ENCODE results near the gene GNG7.

Gene GNG7

GRCh38 chr19:2702170-2703076 is at the start of gene GNG7:
GNG7 (minus strand) TSS chr19:2702694; CDS start chr19:2520688, 182,006 bp downstream.
- DNase-seq (ENCODE audit: low read depth in 2 of 2): peak; percentile 97

GRCh38 chr19:2751438-2751830 is 48.9 kb upstream of the GNG7 start:
- DNase-seq (ENCODE audit: low read depth in 2 of 2): no peak

- no peak for DNase-seq (ENCODE audit: low read depth in 2 of 2)
Observed at GRCh38 chr19:2750808-2751437, 48.4 kb upstream of the GNG7 start.

- DNase-seq (ENCODE audit: low read depth in 2 of 2): no peak
Observed at GRCh38 chr19:2747349-2747748, 44.9 kb upstream of the GNG7 start.

DNA sequence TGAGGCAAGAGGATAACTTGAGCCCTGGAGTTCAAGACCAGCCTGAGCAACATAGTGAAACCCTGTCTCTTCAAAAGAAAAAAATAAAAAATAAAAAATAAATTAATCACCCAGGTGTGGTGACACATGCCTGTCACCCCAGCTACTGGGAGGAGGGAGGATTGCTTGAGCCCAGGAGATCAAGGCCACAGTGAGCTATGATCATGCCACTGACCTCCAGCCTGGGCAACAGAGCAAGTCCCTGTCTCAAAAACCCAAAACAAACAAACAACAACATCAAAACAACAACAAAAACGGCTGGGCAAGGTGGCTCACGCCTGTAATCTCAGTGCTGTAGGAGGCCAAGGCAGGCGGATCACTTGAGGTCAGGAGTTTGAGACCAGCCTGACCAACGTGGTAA is 41.6 kb upstream of the GNG7 start:
- DNase-seq (ENCODE audit: low read depth in 2 of 2): no peak

DNA sequence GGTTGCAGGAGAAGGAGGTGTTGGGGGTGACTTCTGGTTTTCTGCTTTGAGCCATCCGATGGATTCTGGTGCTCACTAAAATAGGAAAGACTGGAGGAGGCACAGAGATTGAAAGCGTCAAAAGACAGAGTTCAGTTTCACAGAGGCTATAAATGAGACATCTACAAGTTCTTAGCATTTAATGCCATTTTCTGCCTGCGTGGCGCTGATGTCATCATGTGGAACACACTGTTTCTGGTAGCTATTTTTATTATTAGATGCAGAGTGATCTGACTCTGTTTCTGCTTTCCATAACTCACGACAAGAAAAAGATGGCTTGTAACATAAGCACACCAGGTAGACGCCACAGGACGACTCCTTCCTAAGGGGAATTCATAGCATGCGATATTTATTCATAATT is 40.6 kb upstream of the GNG7 start:
- no peak for DNase-seq (ENCODE audit: low read depth in 2 of 2)

DNA sequence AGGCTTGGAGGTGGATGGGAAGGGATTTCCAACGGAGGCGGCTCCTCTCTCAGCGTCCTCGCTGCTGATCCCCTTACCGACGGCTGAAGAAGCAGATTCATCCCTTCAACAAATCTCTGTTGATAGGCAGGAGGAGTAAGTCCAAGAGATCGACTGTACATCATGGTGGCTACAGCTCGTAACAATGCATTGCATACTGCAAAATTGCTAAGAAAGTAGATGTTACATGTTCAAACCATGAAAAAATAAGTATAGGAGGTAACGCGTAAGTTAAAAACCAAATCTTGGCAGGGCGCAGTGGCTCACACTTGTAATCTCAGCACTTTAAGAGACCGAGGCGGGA is 37.8 kb upstream of the GNG7 start:
- DNase-seq (ENCODE audit: low read depth in 2 of 2): no peak

GRCh38 chr19:2739602-2740313 is 37.3 kb upstream of the GNG7 start, which contains the start of gene SLC39A3:
SLC39A3 (minus strand) TSS chr19:2740017; CDS start chr19:2737257, 2,760 bp downstream.
- DNase-seq (ENCODE audit: low read depth in 2 of 2): peak; percentile 99 to 100

- no peak for DNase-seq (ENCODE audit: low read depth in 2 of 2)
Observed at GRCh38 chr19:2736550-2737190, 34.2 kb upstream of the GNG7 start.

DNA sequence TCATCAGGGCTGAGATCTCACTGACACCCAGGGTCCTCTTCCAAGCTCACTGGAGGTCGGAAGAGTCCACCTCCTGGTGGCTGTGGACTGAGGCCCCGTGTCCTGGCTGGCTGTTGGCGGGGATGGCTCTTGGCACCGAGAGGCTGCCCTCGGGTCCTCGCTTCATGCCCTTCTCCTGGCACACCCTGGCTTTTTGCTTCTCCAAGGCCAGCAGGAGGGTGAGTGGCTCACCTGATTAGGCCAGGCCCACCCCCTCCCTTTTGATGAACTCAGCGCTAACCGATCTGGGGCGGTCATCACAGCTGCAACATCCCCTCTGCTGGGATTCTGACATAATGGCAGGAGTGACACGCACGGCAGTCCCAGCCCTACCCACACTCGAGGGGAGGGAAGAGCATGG is 32.9 kb upstream of the GNG7 start:
- no peak for DNase-seq (ENCODE audit: low read depth in 2 of 2)

GRCh38 chr19:2734589-2735288 is 32.2 kb upstream of the GNG7 start:
- DNase-seq (ENCODE audit: low read depth in 2 of 2): no peak

DNA sequence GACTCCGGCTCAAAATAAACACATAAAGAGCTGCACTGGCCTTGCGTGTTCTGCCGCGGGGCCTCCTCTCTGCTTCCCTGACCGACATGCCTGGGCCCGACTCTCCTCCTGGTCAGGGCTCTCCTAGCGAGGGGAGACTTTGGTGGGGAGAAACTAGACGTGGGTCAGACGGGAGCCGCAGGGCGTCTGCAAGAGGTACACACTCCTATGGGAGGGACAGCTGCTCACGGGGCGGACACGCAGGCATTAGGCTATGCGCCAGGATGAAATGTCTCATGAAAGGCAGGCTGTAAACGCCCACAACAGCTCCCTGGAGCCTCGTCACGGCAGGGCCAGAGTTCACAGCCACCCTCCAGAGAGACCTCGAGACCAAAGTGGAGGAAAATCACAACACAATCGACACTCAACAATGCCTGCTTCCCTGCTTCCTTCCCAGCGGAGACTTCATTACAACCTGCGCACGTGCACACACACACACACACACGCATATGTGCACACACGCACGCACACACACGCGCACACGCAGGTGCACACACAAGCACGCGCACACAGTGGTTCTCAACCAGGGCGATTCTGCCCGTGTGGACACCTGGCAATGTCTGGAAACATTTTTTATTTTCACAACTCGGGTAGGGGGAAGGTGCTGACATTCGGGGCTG is 31.6 kb upstream of the GNG7 start:
- DNase-seq (ENCODE audit: low read depth in 2 of 2): no peak

DNA sequence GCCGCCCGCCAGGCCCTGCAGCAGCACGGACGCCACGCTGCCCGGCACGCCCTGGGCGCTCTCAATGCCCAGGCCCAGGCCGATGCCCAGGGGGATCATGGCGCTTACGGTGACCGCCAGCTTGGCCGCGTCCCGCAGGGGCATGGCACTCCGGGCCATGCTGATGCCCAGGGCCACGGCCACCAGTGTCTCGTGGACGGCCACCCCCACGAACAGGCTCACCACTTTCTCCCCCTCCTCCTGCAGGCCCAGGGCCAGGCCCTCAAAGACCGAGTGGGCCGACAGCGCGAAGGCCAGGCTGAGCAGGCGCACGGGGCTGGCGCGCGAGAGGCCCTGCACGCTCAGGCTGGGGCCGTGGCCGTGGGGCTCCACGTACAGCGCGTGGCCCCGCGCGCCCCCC is 30.4 kb upstream of the GNG7 start:
- DNase-seq (ENCODE audit: low read depth in 2 of 2): no peak

DNA sequence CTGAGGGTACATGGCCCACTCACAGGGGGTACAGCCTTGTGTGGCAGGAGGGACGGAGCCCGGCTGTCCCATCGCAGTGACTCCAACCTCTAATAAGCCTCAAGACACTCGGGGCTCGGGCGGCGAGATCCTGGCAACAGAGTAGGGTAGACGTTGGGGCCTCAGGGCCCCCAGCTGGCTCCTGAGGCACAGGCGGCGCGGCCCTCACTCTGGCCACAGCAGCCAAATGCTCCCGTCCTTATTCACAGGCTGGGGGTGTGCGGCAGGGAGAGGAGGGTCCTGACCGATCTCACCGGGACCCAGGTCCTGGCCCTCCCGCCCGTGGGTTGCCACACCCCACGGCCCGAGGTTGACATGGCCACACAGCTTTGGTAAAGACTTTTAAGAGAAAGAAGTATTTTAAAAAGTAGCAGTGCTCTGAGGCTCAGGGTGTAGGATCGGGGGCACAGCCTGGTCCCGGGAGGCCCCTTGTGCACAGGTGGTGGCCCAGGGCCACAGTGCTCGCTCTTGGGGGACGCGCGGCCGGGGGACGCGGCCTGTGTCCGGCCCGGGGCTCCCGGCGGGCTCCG is 29.7 kb upstream of the GNG7 start:
- DNase-seq (ENCODE audit: low read depth in 2 of 2): no peak

DNA sequence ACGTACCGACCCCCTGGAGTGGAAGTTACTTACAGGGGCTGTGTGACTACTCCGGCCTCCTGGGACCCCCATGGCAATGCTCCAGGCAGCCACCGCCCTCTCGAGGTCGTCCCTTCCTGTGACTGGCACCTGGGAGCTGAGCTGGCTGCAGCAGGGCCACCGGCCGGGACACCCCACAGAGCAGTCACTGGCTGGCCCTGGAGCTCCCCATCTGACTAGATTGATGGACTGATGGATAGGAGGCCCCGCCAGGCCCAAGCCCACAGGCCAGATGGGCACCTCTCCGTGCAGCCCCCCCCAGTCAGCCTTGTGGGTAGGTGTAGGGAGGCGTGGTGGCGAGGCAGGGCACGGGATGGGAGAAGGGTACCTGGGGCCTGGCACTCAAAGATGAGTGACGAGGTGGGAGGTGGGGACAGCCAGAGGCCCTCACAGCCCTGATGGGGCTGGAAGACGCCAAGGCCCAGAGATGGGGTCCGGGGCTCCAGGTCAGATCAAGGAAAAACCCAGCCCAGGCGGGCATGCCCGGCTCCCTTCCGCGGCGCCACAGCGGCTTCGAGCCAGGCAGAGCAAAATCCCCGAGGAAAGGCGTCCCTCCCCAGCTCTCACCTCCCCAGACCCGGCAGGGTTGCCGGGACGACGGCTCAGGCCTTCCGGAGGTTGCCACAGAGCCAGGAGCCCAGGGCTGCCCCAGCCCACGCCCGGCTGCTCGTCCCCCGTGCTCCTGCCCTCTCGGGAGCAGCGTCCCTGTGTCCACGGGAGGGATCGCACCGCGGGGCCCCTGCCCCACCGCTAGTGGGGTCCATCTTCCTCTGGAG is 28.9 kb upstream of the GNG7 start:
- DNase-seq (ENCODE audit: low read depth in 2 of 2): no peak

DNA sequence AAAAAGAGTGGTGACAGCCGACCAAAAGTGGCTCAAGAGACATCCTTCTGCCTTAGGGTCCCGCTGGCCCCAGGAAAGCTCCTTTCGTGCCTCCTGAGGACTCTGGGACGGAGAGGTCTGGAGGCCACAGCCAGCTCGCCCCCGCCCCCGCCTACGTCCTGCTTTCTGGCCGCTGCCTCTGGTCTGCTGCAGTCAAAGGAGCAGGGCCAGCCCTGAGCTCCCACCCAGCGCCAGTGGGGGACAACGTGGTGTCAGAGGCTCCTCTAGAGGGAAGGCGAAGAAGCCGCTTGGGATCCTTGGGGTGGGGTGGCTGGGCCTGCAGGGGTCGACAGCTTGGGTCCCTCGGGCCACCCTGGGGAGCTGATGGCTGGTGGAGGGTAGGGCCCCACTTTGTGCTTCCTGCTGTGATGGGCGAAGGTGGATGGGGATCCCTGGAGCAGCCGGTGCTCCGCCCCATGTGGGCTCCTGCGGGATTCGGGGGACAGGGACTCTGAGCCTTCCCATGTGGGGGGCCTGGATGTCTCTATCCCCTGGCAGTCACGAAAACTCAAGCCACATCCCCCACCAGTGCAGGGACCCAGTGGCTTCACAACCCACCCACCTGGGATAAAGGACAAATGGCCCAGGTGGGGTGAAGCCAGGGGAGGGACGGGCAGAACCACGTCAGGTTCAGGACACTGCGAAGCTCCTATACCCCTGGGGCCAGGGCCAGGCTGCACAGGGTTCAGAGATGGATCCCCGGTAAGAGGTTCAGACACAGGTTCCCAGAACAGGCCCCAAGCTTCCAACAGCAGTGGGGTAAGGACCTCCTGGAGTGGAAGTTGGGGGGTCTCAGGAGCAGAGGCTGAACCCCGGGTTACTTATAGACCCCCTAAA is 27.7 kb upstream of the GNG7 start:
- no peak for DNase-seq (ENCODE audit: low read depth in 2 of 2)

GRCh38 chr19:2728783-2729387 is 26.4 kb upstream of the GNG7 start:
- no peak for DNase-seq (ENCODE audit: low read depth in 2 of 2)

- DNase-seq (ENCODE audit: low read depth in 2 of 2): no peak
Observed at GRCh38 chr19:2727640-2727944, 25.1 kb upstream of the GNG7 start.

Measured in activated CD4-positive, alpha-beta T cell treated with anti-CD3 and anti-CD28 coated beads for 24 hours (primary cell).